MM.1S (cell line): ENCODE results near the gene PLEKHA5.

Source experiments
- CTCF ChIP-seq: fragments of 300-600 bp; sonication (generic); IDR thresholded peaks from 2 replicates; pipeline ENCODE4 v1.5.1; 2016; ENCODE audit warnings: antibody characterized with exemption, low read length, mixed read lengths
- EZH2 ChIP-seq: fragments of 300-600 bp; sonication (generic); optimal IDR thresholded peaks from 2 replicates; pipeline ENCODE3; 2017; ENCODE audit warnings: low read depth, mild to moderate bottlenecking, antibody characterized with exemption, low read length, mixed read lengths
- EZH2phosphoT487 ChIP-seq: fragments of 300-600 bp; sonication (generic); IDR thresholded peaks from 2 replicates; pipeline ENCODE4 v1.6.1; 2018; ENCODE audit warnings: antibody characterized with exemption, low read length

GRCh38 chr12:19387161-19387560, 257.6 kb downstream of the PLEKHA5 start:
- TF ChIP-seq EZH2 = no peak
- TF ChIP-seq EZH2phosphoT487 = no peak
- TF ChIP-seq CTCF = no peak
